ENCODE data around the gene SLC39A11.

GRCh38 chr17:73093286-73093685 lies 798 bp upstream of the SLC39A11 start:
- TF ChIP-seq L3MBTL2 (conservative IDR thresholded peaks at IDR 0.05) (no peak), FOXM1 (IDR thresholded peaks at IDR 0.05; ENCODE audit: borderline replicate concordance) (no peak), ARNT (IDR thresholded peaks at IDR 0.05) (no peak), SUZ12 (IDR thresholded peaks at IDR 0.05) (no peak), SP1 (IDR thresholded peaks at IDR 0.05) (no peak), TARDBP (IDR thresholded peaks at IDR 0.05) (no peak), FOXA1 (IDR thresholded peaks at IDR 0.05) (no peak)
